ENCODE results near the gene EIF2B2.
A peak's percentile ranks its signal among the peaks of the same experiment; 100 is the strongest.
"Not testable (repeated sequence)": the region's sequence is repeated elsewhere in the genome, so short reads cannot be mapped to it uniquely, and the experiment has no call there.

Gene EIF2B2

DNA sequence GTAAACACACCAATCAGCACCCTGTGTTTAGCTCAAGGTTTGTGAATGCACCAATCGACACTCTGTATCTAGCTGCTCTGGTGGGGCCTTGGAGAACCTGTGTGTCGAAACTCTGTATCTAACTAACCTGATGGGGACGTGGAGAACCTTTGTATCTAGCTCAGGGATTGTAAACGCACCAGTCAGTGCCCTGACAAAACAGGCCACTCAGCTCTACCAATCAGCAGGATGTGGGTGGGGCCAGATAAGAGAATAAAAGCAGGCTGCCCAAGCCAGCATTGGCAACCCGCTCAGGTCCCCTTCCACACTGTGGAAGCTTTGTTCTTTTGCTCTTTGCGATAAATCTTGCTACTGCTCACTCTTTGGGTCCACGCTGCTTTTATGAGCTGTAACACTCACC, 6.9 kb upstream of the EIF2B2 start:
- not testable (repeated sequence) for DNase-seq

DNA sequence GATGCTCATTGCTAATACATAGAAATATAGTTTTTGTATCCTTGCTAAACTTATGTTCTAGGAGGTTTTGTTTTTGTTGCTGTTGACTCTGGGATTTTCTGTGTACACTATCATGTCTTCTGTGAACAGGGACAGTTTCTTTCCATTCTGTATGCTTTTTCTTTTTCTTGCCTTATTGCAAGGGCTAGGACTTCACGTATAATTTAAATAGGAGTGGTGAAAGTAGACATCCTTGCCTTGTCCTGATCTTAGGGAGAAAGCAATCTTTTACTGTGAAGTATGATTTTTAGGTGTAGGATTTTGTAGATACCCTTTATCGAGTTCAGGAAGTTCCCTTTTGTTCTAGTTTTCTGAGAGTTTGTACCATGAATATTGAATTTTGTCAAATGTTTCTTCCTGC, 1.5 kb upstream of the EIF2B2 start:
- no peak for DNase-seq

GRCh38 chr14:75001899-75002298, 822 bp upstream of the EIF2B2 start:
- no peak for DNase-seq

- no peak for DNase-seq
Measured at GRCh38 chr14:75003250-75004027, 718 bp downstream of the EIF2B2 start.

- no peak for DNase-seq
Measured at GRCh38 chr14:75005357-75005756, 2.6 kb downstream of the EIF2B2 start.

DNA sequence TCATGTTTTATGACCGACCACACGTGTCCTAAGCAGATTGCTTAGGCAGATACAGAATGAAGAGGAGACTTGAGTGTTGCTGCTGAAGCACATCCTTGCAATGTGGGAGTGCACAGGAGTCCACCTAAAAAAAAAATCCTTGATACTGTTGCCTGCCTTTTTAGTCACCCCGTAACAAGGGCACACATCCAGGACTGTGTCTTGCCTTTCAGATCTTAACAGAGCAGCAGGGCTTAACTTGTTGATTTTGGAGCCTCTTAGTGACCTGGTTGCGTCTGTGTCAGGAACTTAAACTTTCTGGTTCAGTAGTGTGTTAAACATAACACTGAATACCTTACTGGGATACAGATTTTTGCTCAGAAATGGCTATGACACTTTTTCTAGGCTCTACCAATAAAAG, 6.5 kb downstream of the EIF2B2 start:
- no peak for DNase-seq

- DNase-seq, result no peak
Measured at GRCh38 chr14:75010472-75011093, 7.9 kb downstream of the EIF2B2 start.

- peak in 1 of 14 donors; percentile 13 for DNase-seq
Measured at GRCh38 chr14:75011356-75011994, 8.8 kb downstream of the EIF2B2 start.

GRCh38 chr14:75013290-75013689, 10.6 kb downstream of the EIF2B2 start:
- DNase-seq, result no peak

GRCh38 chr14:75015496-75015895, 12.8 kb downstream of the EIF2B2 start:
- DNase-seq, result no peak

DNA sequence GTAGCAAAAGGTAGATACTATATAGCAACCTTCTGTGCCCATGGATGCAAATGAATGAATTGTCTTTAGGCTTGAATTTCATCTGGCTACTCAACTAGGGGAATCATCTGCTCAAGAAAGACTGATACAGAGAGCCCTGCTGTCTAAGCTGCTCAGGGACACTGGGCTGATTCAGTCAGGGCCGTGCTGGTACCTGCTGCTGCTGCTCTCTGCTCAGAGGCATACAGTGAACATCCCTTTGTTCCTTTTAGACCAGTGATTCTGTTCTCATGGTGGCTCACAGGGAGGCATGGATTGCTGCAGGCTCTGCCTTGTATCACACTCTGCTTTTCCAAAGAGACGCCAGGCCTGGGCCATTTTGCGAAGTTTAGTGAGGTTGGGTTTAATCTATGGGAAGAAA, 14.1 kb downstream of the EIF2B2 start:
- DNase-seq, result peak in 7 of 14 donors; percentile 3 to 69 (median 14)

DNA sequence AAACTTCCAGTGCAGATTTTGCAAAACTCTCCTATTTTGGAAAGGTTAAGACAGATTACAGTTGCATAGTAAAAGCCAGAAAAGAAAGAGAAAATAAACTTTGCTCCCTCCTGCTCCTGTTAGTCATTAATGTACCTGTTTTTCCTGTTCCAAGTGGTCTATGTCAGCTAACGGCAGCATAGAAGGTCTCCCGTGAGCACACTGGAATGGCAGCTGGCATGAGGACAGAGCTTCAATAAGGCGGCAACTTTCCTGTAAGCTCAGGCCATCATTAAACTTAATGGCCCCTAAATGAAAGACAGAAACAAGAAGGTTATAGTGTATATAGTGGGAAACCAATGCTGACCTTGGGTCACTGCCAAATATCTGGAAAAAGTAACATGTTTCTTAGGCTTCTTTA, 16.0 kb downstream of the EIF2B2 start:
- DNase-seq, result no peak

- DNase-seq, result no peak
Measured at GRCh38 chr14:75022655-75023054, 19.9 kb downstream of the EIF2B2 start.

GRCh38 chr14:75023108-75023507, 20.4 kb downstream of the EIF2B2 start:
- no peak for DNase-seq

DNA sequence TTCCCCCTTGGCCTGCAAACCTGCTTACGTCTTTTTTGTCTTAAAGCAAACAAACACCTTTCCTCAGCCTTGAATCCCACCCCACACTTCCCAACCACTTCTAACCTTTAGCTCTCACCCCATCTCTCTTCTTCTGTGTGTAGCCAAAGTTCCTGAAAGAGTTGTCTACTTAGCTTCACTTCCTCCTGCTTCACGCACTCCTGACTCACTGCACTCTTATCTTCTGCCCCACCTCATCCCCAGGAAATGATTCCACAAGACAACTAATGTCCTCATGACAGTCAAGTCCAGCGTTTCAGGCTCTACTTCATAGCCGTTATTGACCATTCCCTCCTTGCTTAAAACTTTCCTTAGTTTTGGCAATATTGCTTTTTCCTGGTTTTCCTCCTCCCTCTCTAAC, 22.4 kb downstream of the EIF2B2 start:
- no peak for DNase-seq

DNA sequence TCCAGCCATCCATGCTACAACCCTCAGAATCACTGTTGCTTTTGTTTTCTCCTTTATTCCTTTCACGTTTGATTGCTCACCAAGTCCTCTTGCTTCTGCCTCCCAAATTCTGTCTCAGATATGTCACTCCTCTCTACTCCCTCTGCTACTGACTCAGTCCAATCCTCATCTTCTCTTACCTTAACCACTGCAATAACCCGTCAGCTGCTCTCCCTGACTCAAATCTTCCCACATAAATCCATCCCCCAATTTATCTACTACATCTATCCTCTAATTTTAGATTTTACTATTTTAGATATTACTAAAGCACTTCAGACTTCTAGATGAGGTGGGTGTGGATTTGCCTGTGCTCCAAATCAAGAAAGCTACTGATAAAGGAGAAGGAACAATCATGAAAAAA, 23.2 kb downstream of the EIF2B2 start:
- no peak for DNase-seq

DNA sequence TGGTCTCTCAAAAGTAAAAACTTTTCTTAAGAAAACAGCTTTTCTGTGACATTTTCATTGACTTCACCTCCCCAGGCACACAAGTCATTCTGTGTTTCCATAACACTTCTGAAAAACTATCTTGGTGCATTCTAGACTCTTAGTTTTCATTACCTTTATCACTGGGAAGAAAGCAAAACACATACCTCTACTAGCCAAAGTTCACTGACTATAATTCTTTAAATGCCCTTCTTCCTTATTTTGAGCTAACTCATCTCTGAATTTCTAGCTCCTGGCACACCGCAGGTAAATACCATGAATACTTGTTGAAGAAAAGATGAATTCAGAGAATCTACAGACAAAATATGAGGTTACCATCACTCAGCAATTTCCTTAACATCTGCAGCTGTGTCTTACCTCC, 27.4 kb downstream of the EIF2B2 start:
- no peak for DNase-seq

- DNase-seq, result no peak
Measured at GRCh38 chr14:75032939-75033338, 30.2 kb downstream of the EIF2B2 start.

DNA sequence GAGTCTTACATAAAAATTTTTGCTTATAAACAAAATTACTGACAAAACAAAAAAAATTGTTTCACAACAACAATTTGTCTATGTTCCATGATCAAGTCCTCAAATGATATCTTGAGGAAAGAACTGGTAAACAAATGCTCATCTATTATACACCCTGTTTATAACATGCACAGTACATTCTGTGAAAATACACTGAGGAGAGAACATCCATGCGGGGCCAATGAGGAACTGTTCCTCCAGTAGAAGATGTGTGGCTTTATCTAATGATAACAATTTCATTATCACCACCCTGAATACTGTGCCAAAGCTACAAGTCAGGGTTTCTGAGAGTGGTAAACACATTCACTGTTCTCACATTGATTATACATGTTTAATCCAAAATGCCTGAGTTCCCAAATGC, 37.8 kb downstream of the EIF2B2 start:
- no peak for DNase-seq

DNA sequence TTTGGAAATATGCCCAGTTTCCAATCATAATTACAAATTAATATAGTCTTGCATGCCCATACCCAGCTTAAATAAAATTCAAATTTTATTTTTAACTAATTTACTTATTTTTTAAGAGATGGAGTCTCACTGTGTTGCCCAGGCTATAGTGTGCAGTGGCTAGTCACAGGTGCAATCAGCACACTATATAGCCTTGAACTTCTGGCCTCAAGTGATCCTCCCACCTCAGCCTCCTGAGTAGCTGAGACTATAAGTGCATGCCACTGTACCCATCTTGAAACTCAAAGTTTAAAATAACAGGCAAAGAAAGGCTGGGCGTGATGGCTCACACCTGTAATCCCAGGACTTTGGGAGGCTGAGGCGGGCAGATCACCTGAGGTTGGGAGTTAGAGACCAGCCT, 38.2 kb downstream of the EIF2B2 start:
- DNase-seq, result no peak

DNA sequence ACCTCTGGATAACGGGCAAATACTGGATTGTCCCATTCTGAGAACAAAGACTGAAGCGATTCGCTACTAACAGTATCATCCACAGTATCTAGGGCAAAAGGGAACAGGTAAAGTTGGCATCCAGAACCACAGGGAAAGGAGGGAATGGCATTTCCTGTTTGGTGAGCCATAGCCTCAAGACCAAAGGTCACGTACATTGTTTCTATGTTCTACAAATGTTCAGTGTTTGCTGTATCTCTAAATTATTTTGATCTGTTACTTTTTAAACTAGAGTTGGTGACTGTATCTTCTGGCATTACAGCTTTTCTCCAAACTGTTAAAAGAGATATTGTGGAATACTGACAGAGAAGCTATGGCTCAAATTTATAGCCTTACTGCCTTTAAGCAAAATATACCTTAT, 38.9 kb downstream of the EIF2B2 start:
- DNase-seq, result no peak

DNA sequence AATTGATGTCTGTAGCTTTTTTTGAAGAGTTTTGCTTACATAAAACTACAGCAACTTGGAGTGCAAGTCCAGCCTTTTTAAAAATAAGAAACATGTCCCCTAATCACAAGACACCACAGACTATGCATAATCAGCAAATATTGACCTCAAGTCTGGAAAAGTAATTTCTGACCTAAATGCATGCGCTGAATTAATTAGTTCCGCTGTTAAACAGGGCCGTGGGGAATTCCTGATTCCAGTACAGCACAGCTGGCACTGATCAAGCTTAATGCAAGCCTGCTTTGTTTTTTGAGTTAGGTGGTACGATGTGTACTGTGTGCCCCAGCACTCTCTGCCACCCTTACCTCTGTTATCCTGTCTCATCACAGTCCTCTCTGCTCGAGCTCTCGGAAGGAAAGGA, 39.3 kb downstream of the EIF2B2 start:
- DNase-seq, result no peak

GRCh38 chr14:75044322-75044721, 41.6 kb downstream of the EIF2B2 start:
- no peak for DNase-seq

DNA sequence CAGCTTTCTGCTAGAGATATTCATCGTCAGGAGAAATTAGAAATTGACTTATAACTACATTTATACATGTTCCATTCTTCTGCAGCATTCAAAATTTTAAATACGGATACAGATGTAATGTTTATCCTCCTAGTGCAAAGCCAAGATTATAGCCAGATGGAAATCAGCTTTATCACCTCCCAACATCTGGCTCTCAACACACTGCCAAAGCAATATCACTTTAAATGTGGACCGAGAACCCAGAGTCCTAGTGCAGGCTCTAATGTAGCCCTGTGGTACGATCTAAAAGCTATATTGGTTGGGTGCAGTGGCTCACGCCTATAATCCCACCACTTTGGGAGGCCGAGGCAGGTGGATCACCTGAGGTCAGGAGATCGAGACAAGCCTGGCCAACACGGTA, 42.0 kb downstream of the EIF2B2 start:
- no peak for DNase-seq
